H9 (cell line): ENCODE measurements around the gene COPS4. TPM values are rescaled to one million over a fixed set of nuclear protein-coding genes. Genes with fewer than 3 reads are reported as not detected.

Experiments used
- DNase-seq: peaks from one replicate; pipeline ENCODE4 v3.0.0-alpha.2; 2017
- H2AFZ ChIP-seq: one replicate; pipeline ENCODE4 v1.6.1; 2013; ENCODE audit warnings: mild to moderate bottlenecking, low read length, control low read depth, moderate library complexity
- H2AK5ac ChIP-seq: 2 replicates; pipeline ENCODE4 v1.6.1; 2013; ENCODE audit warnings: low read length, control low read depth, mixed read lengths; ENCODE audit not compliant: insufficient read length
- H2BK120ac ChIP-seq: one replicate; pipeline ENCODE4 v1.6.1; 2013; ENCODE audit warnings: low read depth, mild to moderate bottlenecking, low read length, control low read depth, inconsistent platforms; ENCODE audit not compliant: poor library complexity, severe bottlenecking
- H2BK12ac ChIP-seq: 2 replicates; pipeline ENCODE4 v1.6.1; 2013; ENCODE audit warnings: low read length, control low read depth, mixed read lengths, low read depth; ENCODE audit not compliant: insufficient read length
- H2BK15ac ChIP-seq: 2 replicates; pipeline ENCODE4 v1.6.1; 2013; ENCODE audit warnings: low read depth, low read length, control low read depth
- H2BK20ac ChIP-seq: one replicate; pipeline ENCODE4 v1.6.1; 2013; ENCODE audit warnings: low read depth, mild to moderate bottlenecking, low read length, control low read depth, inconsistent platforms; ENCODE audit not compliant: poor library complexity, severe bottlenecking
- H2BK5ac ChIP-seq: 2 replicates; pipeline ENCODE4 v1.6.1; 2013; ENCODE audit warnings: low read length, control low read depth, mixed read lengths; ENCODE audit not compliant: insufficient read length
- H3K14ac ChIP-seq: 2 replicates; pipeline ENCODE4 v1.6.1; 2013; ENCODE audit warnings: low read length, control low read depth; ENCODE audit not compliant: insufficient read depth
- H3K18ac ChIP-seq: 2 replicates; pipeline ENCODE4 v1.6.1; 2013; ENCODE audit warnings: low read depth, mild to moderate bottlenecking, mixed read lengths, low read length, control low read depth; ENCODE audit not compliant: insufficient read length
- H3K23ac ChIP-seq: 2 replicates; pipeline ENCODE4 v1.6.1; 2013; ENCODE audit warnings: low read length, control low read depth, mixed read lengths, low read depth; ENCODE audit not compliant: insufficient read length
- H3K23me2 ChIP-seq: 2 replicates; pipeline ENCODE4 v1.6.1; 2013; ENCODE audit warnings: low read depth, mild to moderate bottlenecking, mixed read lengths, low read length, control low read depth; ENCODE audit not compliant: insufficient read length, poor library complexity, severe bottlenecking
- H3K27ac ChIP-seq: 2 replicates; pipeline ENCODE4 v1.5.1; 2013; ENCODE audit warnings: low read length, control low read depth, mixed read lengths, low read depth; ENCODE audit not compliant: insufficient read length
- H3K27me3 ChIP-seq: 2 replicates; pipeline ENCODE4 v1.6.1; 2013; ENCODE audit warnings: low read length, control low read depth, inconsistent platforms; ENCODE audit not compliant: insufficient read depth
- H3K4ac ChIP-seq: 2 replicates; pipeline ENCODE4 v1.6.1; 2013; ENCODE audit warnings: low read depth, mild to moderate bottlenecking, control low read depth, inconsistent platforms, low read length, moderate library complexity
- H3K4me1 ChIP-seq: 2 replicates; pipeline ENCODE4 v1.6.1; 2013; ENCODE audit warnings: low read length, control low read depth, inconsistent platforms; ENCODE audit not compliant: insufficient read depth
- H3K4me2 ChIP-seq: 2 replicates; pipeline ENCODE4 v1.6.1; 2013; ENCODE audit warnings: low read length, control low read depth, mixed read lengths; ENCODE audit not compliant: insufficient read length, insufficient read depth
- H3K56ac ChIP-seq: 2 replicates; pipeline ENCODE4 v1.6.1; 2013; ENCODE audit warnings: low read depth, mild to moderate bottlenecking, mixed read lengths, low read length, control low read depth; ENCODE audit not compliant: insufficient read length
- H3K79me1 ChIP-seq: 2 replicates; pipeline ENCODE4 v1.6.1; 2013; ENCODE audit warnings: low read depth, mild to moderate bottlenecking, moderate library complexity, low read length, control low read depth, inconsistent platforms; ENCODE audit not compliant: insufficient read depth, poor library complexity, severe bottlenecking
- H3K79me2 ChIP-seq: 2 replicates; pipeline ENCODE4 v1.6.1; 2013; ENCODE audit warnings: low read length, control low read depth, inconsistent platforms; ENCODE audit not compliant: insufficient read depth
- H3K9ac ChIP-seq: 2 replicates; pipeline ENCODE4 v1.6.1; 2013; ENCODE audit warnings: low read length, control low read depth, mixed read lengths; ENCODE audit not compliant: insufficient read length; ENCODE audit errors: extremely low read depth
- H3K9me3 ChIP-seq: one replicate; pipeline ENCODE4 v1.6.1; 2013; ENCODE audit warnings: low read depth, low read length, inconsistent platforms; ENCODE audit not compliant: control insufficient read depth
- H3T11ph ChIP-seq: one replicate; pipeline ENCODE4 v1.6.1; 2013; ENCODE audit warnings: mild to moderate bottlenecking, low read length, control low read depth, inconsistent platforms
- H4K20me1 ChIP-seq: one replicate; pipeline ENCODE4 v1.6.1; 2013; ENCODE audit not compliant: control insufficient read depth, insufficient read length, insufficient read depth
- H4K5ac ChIP-seq: 2 replicates; pipeline ENCODE4 v1.6.1; 2013; ENCODE audit warnings: low read depth, mild to moderate bottlenecking, mixed read lengths, low read length, control low read depth; ENCODE audit not compliant: insufficient read length
- H4K8ac ChIP-seq: replicated peaks from 2 replicates; pipeline ENCODE4 v1.6.1; 2013; ENCODE audit warnings: low read length, control low read depth, mixed read lengths, low read depth; ENCODE audit not compliant: insufficient read length
- H4K91ac ChIP-seq: 2 replicates; pipeline ENCODE4 v1.6.1; 2013; ENCODE audit warnings: low read depth, mild to moderate bottlenecking, moderate library complexity, mixed read lengths, low read length, control low read depth; ENCODE audit not compliant: insufficient read length
- H3K27ac Mint-ChIP-seq, 3 experiments: 2 replicates in 2 of 3; 3 replicates in 1 of 3; pipeline ENCODE4 v1.8.0; 2020 to 2021; ENCODE audit warnings: mixed read lengths in 3 of 3, mild to moderate bottlenecking in 1 of 3, moderate library complexity in 1 of 3
- H3K27me3 Mint-ChIP-seq: 2 replicates; pipeline ENCODE4 v1.8.0; 2021; ENCODE audit warnings: low read depth, mild to moderate bottlenecking, moderate library complexity, mixed read lengths
- H3K36me3 Mint-ChIP-seq, 3 experiments: 2 replicates in 2 of 3; 3 replicates in 1 of 3; pipeline ENCODE4 v1.8.0; 2020 to 2021; ENCODE audit warnings: low read depth in 3 of 3, mixed read lengths in 3 of 3; ENCODE audit not compliant: insufficient read depth in 1 of 3
- H3K4me1 Mint-ChIP-seq, 2 experiments: 2 replicates each; pipeline ENCODE4 v1.8.0; 2020; ENCODE audit warnings: mixed read lengths in 2 of 2
- H3K4me3 Mint-ChIP-seq, 2 experiments: 2 replicates in 1 of 2; 3 replicates in 1 of 2; pipeline ENCODE4 v1.8.0; 2020 to 2021; ENCODE audit warnings: mild to moderate bottlenecking in 2 of 2, mixed read lengths in 2 of 2, moderate library complexity in 1 of 2
- H3K9me3 Mint-ChIP-seq, 2 experiments: 2 replicates in 1 of 2; 3 replicates in 1 of 2; pipeline ENCODE4 v1.8.0; 2020; ENCODE audit warnings: mild to moderate bottlenecking in 2 of 2, mixed read lengths in 2 of 2, moderate library complexity in 1 of 2
- total RNA-seq: library from RNA; stranded (reverse); gene quantifications from 2 replicates; pipeline ENCODE4 v1.2.1, GENCODE V29; 2021
- TF ChIP-seq, protein P1 (sequence below): fragments of 200-600 bp; sonication (generic); conservative IDR thresholded peaks from 3 replicates; pipeline ENCODE4 v1.8.0; 2021; ENCODE audit warnings: antibody characterized with exemption, mild to moderate bottlenecking

Gene COPS4
- total RNA-seq, 1 experiment from 2014 or later: 39.9 TPM

DNA sequence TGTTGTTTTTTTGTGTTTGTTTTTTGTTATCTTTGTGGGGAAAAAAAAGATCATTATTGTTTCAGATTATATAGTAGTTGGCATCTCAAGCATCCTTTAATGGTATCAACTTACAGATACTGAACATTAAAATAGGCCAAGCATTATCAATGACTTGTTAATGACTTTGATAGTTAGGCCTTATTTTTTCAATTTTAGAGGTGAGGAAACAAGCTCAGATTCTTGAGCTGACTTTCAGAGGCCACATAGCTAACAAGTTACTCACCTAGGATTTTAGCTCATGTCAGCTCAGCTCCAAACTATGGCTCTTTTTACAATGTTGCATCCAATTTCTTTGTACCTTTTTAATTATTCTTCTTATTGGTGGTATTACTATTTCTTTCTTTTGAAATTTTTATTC is 80.0 kb downstream of the COPS4 start:
- Histone ChIP-seq H2BK15ac (no peak overlapping the region), H4K8ac (no peak overlapping the region), H2BK5ac (no peak overlapping the region), H3K79me2 (no peaks in the 10 kb centered on the region), H3K56ac (no peak overlapping the region), H2BK120ac (no peak overlapping the region), H3K23me2 (peaks cover 5% of the 10 kb centered on the region), H3K14ac (no peak overlapping the region), H3K27me3 (no peaks in the 10 kb centered on the region), H3K4ac (no peak overlapping the region), H3K4me2 (no peak overlapping the region), H2AFZ (no peak overlapping the region), H4K5ac (no peak overlapping the region), H3K9ac (no peak overlapping the region), H3T11ph (no peak overlapping the region), H3K27ac (no peak overlapping the region), H3K18ac (no peak overlapping the region), H2AK5ac (no peak overlapping the region), H4K91ac (no peak overlapping the region), H3K9me3 (no peaks in the 10 kb centered on the region), H4K20me1 (no peaks in the 10 kb centered on the region), H3K23ac (no peak overlapping the region), H3K79me1 (no peaks in the 10 kb centered on the region), H2BK12ac (no peak overlapping the region), H3K4me1 (no peaks in the 10 kb centered on the region), H2BK20ac (no peak overlapping the region)
- H3K27ac Mint-ChIP-seq: peak overlapping the region in 1 of 3 experiments; percentile 83; a peak in 1 of 7 replicates
- no peak overlapping the region for H3K4me3 Mint-ChIP-seq
- no peaks in the 10 kb centered on the region for H3K36me3 Mint-ChIP-seq
- no peaks in the 10 kb centered on the region; the same call in 1 of the 2 replicates for H3K27me3 Mint-ChIP-seq
- DNase-seq: no peak
- H3K4me1 Mint-ChIP-seq: peaks cover 34% of the 10 kb centered on the region in 2 experiments
- H3K9me3 Mint-ChIP-seq: no peaks in the 10 kb centered on the region; a peak in 1 of 5 replicates
- TF ChIP-seq, protein P1, sequence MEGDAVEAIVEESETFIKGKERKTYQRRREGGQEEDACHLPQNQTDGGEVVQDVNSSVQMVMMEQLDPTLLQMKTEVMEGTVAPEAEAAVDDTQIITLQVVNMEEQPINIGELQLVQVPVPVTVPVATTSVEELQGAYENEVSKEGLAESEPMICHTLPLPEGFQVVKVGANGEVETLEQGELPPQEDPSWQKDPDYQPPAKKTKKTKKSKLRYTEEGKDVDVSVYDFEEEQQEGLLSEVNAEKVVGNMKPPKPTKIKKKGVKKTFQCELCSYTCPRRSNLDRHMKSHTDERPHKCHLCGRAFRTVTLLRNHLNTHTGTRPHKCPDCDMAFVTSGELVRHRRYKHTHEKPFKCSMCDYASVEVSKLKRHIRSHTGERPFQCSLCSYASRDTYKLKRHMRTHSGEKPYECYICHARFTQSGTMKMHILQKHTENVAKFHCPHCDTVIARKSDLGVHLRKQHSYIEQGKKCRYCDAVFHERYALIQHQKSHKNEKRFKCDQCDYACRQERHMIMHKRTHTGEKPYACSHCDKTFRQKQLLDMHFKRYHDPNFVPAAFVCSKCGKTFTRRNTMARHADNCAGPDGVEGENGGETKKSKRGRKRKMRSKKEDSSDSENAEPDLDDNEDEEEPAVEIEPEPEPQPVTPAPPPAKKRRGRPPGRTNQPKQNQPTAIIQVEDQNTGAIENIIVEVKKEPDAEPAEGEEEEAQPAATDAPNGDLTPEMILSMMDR: no peak
